Fibroblast of skin of left quadriceps (primary cell): ENCODE measurements around the gene ACSL6.

Experiments
- DNase-seq, 2 experiments: peaks; one replicate each; pipeline ENCODE4 v3.0.0-alpha.2; 2013; ENCODE audit warnings: low read depth in 2 of 2

Gene ACSL6

GRCh38 chr5:132046880-132047299 is 35.4 kb upstream of the ACSL6 start:
- no peak for DNase-seq

GRCh38 chr5:132044207-132044606 is 32.7 kb upstream of the ACSL6 start:
- no peak for DNase-seq

DNA sequence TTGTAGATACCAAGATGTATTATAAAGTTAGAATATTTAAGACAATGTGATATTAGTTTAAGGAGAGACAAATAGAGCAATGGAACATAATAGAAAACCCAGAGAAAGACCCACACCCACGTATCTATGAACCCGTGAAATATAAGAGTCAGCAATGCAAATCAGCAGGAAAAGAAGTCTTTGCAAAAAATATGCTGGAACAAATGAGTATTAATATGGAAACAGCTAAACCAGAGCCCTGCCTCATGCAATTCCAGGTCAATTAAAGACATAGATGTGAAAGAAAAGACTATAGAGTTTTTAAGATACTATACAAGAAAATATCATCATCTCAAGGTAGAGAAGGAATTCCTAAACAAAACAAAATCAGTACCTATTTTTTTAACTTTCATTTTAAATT is 25.9 kb upstream of the ACSL6 start:
- no peak for DNase-seq

- DNase-seq = no peak
Measured at GRCh38 chr5:132033122-132033521, 21.7 kb upstream of the ACSL6 start.

GRCh38 chr5:132032196-132032595 is 20.7 kb upstream of the ACSL6 start:
- no peak for DNase-seq

GRCh38 chr5:132030610-132031009 is 19.2 kb upstream of the ACSL6 start:
- DNase-seq = no peak

DNA sequence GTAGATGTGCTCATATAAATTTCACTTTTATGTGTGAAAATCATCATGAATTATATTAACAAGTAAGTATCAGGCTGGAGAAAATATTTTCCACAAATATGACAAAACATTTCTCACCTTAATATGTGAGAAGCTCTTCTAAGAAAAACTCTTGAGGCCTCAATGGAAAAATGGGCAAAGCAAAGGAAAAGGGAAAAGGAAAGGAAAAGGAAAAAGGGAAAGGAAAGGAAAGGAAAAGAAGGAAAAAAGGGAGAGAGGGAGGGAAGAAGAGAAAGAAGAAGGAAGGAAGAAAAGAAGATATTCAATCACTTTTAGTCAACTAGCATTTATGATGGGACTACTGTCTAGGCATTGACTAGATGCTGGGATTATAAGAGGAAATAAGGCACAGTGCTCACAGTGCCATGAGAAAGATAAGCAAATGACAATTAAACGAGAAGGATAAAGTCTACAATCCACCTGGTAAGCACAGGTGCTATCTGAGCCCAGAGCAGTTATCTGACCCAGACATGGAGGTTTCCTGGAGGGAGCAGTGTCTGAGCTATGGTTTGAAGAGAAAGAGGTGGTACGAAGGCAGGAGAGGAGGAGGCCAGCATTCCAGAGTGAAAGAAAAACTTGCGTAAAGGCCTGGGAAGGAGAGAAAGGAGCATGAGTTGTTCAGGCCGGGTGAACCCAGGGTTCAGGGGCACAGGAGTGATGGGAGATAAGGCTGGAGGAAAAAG is 18.3 kb upstream of the ACSL6 start:
- no peak for DNase-seq

- DNase-seq = no peak
Measured at GRCh38 chr5:132027027-132027426, 15.6 kb upstream of the ACSL6 start.

DNA sequence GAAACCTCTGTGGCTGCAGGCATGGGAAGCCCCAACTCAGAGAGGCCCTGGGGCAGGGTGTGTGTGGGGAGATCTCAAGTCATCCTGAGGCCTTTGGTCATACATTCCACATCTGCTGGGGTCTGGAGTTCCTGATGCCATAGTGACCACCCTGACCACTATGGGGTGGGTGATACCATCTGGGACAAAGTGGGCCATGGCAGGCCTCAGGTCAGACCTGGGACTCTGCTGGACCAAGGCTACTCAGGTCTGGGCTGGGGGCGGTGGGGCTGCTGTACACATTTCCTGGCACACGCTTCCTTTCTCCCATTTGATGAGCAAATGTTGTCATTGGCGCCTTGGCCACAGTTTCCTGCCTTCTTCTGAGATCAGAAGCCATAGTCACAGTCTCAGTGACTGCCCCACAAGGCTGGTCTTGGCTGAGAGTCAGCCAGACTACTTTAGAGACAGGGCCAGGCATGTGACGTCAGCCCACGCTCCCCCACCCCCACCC is 15.1 kb upstream of the ACSL6 start:
- DNase-seq = no peak

DNA sequence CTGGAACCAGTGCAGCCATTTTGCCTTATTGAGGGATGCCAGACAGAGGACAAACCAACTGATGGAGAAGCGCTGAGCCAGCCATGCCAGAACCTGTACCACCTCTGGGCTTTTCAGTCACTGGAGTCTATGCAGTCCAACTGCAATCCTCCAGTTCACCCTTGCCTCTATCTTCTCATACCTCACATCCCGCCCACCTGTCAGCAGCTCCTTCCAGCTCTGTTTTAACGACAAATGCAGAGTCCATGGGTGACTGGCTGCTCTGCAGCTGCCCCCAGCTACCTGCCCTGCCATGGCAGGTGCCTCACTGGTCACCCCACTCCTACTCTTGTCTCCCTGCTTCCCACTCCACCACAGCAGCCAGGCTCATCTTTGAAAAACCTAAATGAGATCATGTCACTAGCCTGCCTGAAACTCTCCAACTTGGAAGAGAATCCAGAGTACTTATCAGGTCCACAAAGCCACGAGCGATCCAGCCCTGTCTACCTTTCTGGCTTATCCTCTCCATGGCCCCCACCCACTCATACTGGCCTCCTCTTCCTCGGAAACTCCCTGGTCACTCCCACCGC is 14.0 kb upstream of the ACSL6 start:
- no peak for DNase-seq

DNA sequence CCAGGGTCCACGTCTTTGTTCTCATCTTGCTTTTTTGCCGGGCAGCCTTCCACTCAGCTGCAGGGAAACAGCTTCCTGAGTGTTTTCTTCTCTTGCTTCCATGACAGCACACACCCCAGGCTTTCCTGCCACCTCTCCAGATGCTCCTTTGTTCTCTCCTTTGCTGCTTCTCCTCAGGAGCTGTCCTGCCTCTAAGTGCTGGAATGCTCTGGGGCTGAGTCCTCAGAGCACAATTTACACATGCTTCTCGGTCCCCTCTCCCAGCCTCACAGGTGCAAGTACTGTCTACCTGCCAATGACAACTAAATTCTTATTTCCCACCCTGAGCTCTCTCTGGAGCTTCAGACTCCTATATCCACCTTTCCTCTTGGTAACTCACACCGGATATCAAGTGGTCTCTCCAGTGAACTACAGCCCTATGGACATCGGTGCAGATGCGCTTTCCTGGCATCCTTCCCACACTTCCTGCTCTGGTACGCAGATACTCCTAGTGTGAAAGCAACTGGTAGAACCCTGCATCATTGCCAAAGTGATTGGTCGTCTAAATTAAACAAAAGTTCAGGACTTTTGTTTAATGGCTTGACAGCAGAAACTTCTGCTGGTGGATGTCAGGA is 13.4 kb upstream of the ACSL6 start:
- DNase-seq = no peak

- DNase-seq = no peak
Measured at GRCh38 chr5:132024117-132024435, 12.6 kb upstream of the ACSL6 start.

- no peak for DNase-seq
Measured at GRCh38 chr5:132023258-132024116, 12.0 kb upstream of the ACSL6 start.

DNA sequence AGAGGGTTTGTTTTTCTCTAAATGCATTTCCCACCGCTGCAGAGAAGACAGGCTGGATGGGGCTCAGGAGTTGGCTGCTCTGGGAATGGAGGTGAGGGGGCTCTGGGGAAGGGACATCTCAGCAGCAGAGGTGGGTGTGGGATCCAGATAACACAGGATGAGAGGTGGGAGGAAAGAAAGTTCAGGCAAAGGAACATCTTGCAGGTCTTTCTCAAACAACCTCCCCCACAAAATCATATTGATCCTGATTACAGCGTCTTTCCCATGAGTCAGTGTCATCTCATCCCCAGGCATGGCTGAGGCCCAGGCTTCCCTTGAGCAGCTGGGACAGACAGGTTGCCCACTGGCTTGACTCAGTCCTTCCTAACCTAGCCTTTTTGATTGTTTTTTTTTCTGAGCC is 11.3 kb upstream of the ACSL6 start:
- no peak for DNase-seq

- no peak for DNase-seq
Measured at GRCh38 chr5:132021654-132022053, 10.2 kb upstream of the ACSL6 start.

GRCh38 chr5:132020568-132021339 is 9.3 kb upstream of the ACSL6 start:
- DNase-seq = no peak

- DNase-seq = no peak
Measured at GRCh38 chr5:132019857-132020555, 8.5 kb upstream of the ACSL6 start.

- no peak for DNase-seq
Measured at GRCh38 chr5:132019337-132019736, 7.9 kb upstream of the ACSL6 start.

DNA sequence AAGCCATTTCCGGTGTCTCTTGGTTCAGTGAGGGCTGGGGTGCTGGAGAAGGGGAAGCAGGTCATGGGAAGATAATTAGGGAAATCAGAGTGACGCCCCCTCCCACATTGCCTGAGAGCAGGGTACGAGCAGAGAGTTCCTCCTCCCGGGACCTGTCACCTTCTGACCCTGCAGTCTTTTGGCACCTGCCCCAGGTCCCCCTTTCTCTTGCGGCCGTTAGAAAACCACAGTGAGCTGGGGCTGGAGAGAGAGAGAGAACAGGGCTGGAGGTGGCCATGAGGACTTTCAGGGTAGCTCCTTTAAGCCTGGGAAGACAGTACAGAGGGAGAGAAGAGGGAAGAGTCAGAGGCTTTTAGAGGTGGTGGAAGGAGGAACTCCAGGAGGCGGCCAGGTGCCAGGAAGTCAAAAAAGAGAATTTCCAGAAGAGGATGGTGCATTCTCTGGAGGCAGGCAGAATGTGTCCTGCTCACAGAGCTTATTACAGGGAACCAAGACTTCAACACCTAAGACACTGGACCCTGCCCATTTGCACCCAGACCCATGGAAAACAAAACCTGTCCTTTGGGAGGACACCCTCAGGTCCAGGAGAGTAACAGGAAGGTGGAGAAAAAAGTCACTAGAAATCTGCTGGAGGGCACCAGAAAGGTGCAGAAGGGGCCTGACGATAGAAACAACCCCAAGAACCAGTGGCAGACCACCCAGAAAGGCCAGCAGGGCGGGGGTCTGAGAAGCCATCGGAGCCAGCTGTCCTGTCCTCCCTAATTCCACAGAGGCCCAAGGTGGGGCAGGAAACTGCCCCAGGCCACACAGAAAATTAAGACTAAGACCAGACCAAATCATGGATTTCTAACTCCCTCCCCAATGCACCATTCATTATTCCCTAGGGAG is 6.5 kb upstream of the ACSL6 start:
- DNase-seq = no peak

- DNase-seq = no peak
Measured at GRCh38 chr5:132017316-132017715, 5.9 kb upstream of the ACSL6 start.
